Upper lobe of right lung (tissue), 1 donor: Measurements from ENCODE around the gene CPM. TPM values are rescaled to one million over a fixed set of nuclear protein-coding genes. Genes with fewer than 3 reads are reported as not detected.
A peak's percentile ranks its signal among the peaks of the same experiment; 100 is the strongest.

ENCODE experiments used
- ATAC-seq: fragments of 200-7000 bp; cut with Tn5 transposase; one replicate; pipeline ENCODE4 v1.9.1; 2020; ENCODE audit warnings: mild to moderate bottlenecking, moderate library complexity
- DNase-seq: peaks from one replicate; pipeline ENCODE4 v3.0.0-alpha.2; 2020
- H3K27ac ChIP-seq: fragments of 200-600 bp; one replicate; pipeline ENCODE4 v1.8.0; 2022
- H3K27me3 ChIP-seq: fragments of 200-600 bp; one replicate; pipeline ENCODE4 v1.8.0; 2022; ENCODE audit warnings: mild to moderate bottlenecking
- H3K36me3 ChIP-seq: fragments of 200-600 bp; one replicate; pipeline ENCODE4 v1.8.0; 2022
- H3K4me1 ChIP-seq: fragments of 200-600 bp; one replicate; pipeline ENCODE4 v1.8.0; 2022
- H3K4me3 ChIP-seq: fragments of 200-600 bp; one replicate; pipeline ENCODE4 v1.8.0; 2022; ENCODE audit warnings: mild to moderate bottlenecking
- H3K9me3 ChIP-seq: fragments of 200-600 bp; one replicate; pipeline ENCODE4 v1.8.0; 2022
- CTCF ChIP-seq: fragments of 200-600 bp; IDR thresholded peaks from one replicate; pipeline ENCODE4 v1.8.0; 2022; ENCODE audit warnings: antibody characterized with exemption
- intact Hi-C: fragments of 100-400 bp; cut with DNase I; formaldehyde crosslinking; loops from one replicate; pipeline ENCODE4 v1.11.0; 2022
- total RNA-seq: library from RNA; stranded (reverse); fragmentation: NEBNext Ultra II Directional; extraction: Animal tissue kit (Norgen Biotek cat#: 25700); gene quantifications from one replicate; pipeline ENCODE4 v1.2.1, GENCODE V29; 2021
- donor health status: DM: no; HTN: yes; CAD: no; lungs with severe emphysema.

CPM gene
- total RNA-seq, 1 donor from 2014 or later, result 165 TPM

- H3K27me3 ChIP-seq, result no peaks in the 10 kb centered on the region
- no peak overlapping the region for H3K4me3 ChIP-seq
- DNase-seq, result no peak
- H3K36me3 ChIP-seq, result peaks cover 22% of the 10 kb centered on the region
- intact Hi-C loops, result no loop called here
- no peak overlapping the region for H3K27ac ChIP-seq
- H3K9me3 ChIP-seq, result no peaks in the 10 kb centered on the region
- H3K4me1 ChIP-seq, result no peaks in the 10 kb centered on the region
- no peak for ATAC-seq
- TF ChIP-seq CTCF, result no peak
These were observed 56.5 kb downstream of the CPM start for GRCh38 chr12:68876461-68876860.

DNA sequence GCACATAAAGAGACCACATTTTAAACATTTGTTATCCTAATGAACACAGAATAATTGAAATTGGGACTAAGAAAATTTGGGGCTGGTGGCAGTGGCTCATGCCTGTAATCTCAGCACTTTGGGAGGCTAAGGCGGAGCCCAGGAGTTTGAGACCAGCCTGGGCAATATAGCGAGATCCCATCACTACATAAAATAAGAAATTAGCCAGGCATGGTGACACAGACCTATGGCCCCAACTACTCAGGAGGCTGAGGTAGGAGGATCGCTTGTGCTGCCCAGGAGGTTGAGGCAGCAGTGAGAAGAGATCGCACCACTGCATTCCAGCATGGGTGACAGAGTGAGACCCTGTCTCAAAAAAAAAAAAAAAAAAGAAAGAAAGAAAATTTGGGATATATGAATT lies 59.7 kb downstream of the CPM start:
- Histone ChIP-seq H3K9me3 (no peaks in the 10 kb centered on the region), H3K4me3 (no peak overlapping the region), H3K27me3 (no peaks in the 10 kb centered on the region), H3K27ac (no peak overlapping the region), H3K4me1 (no peaks in the 10 kb centered on the region), H3K36me3 (peaks cover 47% of the 10 kb centered on the region)
- ATAC-seq (no peak), DNase-seq (no peak)
- no peak for TF ChIP-seq CTCF
- intact Hi-C loops, result no loop called here

- ATAC-seq, result peak; percentile 40
- Histone ChIP-seq H3K36me3 (peaks cover 54% of the 10 kb centered on the region), H3K4me1 (no peaks in the 10 kb centered on the region), H3K4me3 (no peak overlapping the region), H3K27ac (no peak overlapping the region), H3K27me3 (no peaks in the 10 kb centered on the region), H3K9me3 (no peaks in the 10 kb centered on the region)
- TF ChIP-seq CTCF, result peak; percentile 16
- intact Hi-C loops, result no loop called here
- no peak for DNase-seq
These were observed 61.0 kb downstream of the CPM start for GRCh38 chr12:68871921-68872320.

GRCh38 chr12:68871396-68871795 lies 61.6 kb downstream of the CPM start:
- ATAC-seq (no peak), DNase-seq (no peak)
- H3K9me3 ChIP-seq, result no peaks in the 10 kb centered on the region
- peaks cover 58% of the 10 kb centered on the region for H3K36me3 ChIP-seq
- H3K27ac ChIP-seq, result no peak overlapping the region
- TF ChIP-seq CTCF, result no peak
- intact Hi-C loops, result no loop called here
- H3K4me3 ChIP-seq, result no peak overlapping the region
- H3K27me3 ChIP-seq, result no peaks in the 10 kb centered on the region
- no peaks in the 10 kb centered on the region for H3K4me1 ChIP-seq

DNA sequence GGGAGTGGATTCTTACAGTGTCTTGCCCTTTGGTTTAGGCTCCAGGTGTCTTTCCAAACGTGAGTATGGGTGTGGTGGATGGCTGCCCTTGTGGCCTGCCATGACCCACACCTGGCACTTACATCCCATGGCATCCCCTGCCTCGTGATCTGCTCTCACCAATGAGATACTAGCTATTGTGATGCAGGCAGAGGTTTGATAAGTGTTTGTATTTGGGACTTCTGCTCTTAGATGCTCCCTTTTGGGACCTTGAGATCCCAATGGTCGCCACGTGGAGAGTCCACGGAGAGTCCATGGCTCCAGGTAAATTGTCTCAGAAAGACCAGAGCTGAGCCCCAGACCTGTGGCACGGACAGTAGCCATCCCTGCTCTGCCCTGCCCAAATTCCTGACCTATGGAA lies 62.5 kb downstream of the CPM start:
- Histone ChIP-seq H3K36me3 (peaks cover 67% of the 10 kb centered on the region), H3K27me3 (no peaks in the 10 kb centered on the region), H3K27ac (no peak overlapping the region), H3K4me1 (no peaks in the 10 kb centered on the region), H3K9me3 (no peaks in the 10 kb centered on the region), H3K4me3 (no peak overlapping the region)
- TF ChIP-seq CTCF, result no peak
- no peak for ATAC-seq
- intact Hi-C loops, result no loop called here
- DNase-seq, result no peak

- no peak for ATAC-seq
- Histone ChIP-seq H3K27me3 (no peaks in the 10 kb centered on the region), H3K36me3 (peaks cover 66% of the 10 kb centered on the region), H3K4me1 (no peaks in the 10 kb centered on the region), H3K4me3 (no peak overlapping the region), H3K9me3 (no peaks in the 10 kb centered on the region), H3K27ac (no peak overlapping the region)
- DNase-seq, result no peak
- TF ChIP-seq CTCF, result no peak
- intact Hi-C loops, result no loop called here
These were observed 63.0 kb downstream of the CPM start for GRCh38 chr12:68870011-68870410.
